Nephron (organoid): Measurements from ENCODE around the gene SS18.

Source experiments
- H3K27ac Mint-ChIP-seq, 3 experiments: 2 replicates each; pipeline ENCODE4 v1.8.0; 2020; ENCODE audit warnings: mixed read lengths in 3 of 3, mild to moderate bottlenecking in 2 of 3, moderate library complexity in 1 of 3
- H3K27me3 Mint-ChIP-seq: 2 replicates; pipeline ENCODE4 v1.8.0; 2021; ENCODE audit warnings: low read depth, mild to moderate bottlenecking, moderate library complexity, mixed read lengths
- H3K36me3 Mint-ChIP-seq: 2 replicates; pipeline ENCODE4 v1.8.0; 2020; ENCODE audit warnings: low read depth, mixed read lengths
- H3K4me1 Mint-ChIP-seq: 2 replicates; pipeline ENCODE4 v1.8.0; 2020; ENCODE audit warnings: mixed read lengths
- H3K4me3 Mint-ChIP-seq, 3 experiments: 2 replicates each; pipeline ENCODE4 v1.8.0; 2020; ENCODE audit warnings: mild to moderate bottlenecking in 3 of 3, mixed read lengths in 3 of 3, moderate library complexity in 2 of 3
- H3K9me3 Mint-ChIP-seq: 2 replicates; pipeline ENCODE4 v1.8.0; 2020; ENCODE audit warnings: mixed read lengths
- TF ChIP-seq, protein P1 (sequence below), 3 experiments: fragments of 200-600 bp; sonication (generic); IDR thresholded peaks; one replicate each; pipeline ENCODE4 v1.5.0; 2021; ENCODE audit warnings: antibody characterized with exemption in 3 of 3; ENCODE audit not compliant: unreplicated experiment in 3 of 3

SS18 gene

DNA sequence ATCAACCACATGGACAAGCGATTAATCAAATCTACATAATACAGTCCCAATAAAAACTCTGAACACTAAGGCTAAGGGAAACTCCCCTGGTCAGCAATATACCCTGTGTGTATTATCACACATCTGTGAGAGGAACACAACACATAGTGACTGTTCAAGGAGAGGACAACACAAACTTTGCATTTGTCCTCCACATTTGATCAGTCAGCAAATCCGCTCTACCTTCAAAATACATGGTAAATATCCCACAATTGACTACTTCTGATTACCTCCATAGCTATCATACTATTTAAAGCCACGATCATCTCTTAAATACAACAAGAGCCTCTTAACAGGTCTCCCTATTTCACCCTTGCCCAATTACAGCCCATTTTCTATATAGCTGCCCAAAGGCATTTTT lies 45.6 kb downstream of the SS18 start:
- H3K9me3 Mint-ChIP-seq = no peaks in the 10 kb centered on the region
- no peaks in the 10 kb centered on the region for H3K27me3 Mint-ChIP-seq
- H3K27ac Mint-ChIP-seq = no peak overlapping the region
- H3K36me3 Mint-ChIP-seq = peaks cover 44% of the 10 kb centered on the region
- TF ChIP-seq, protein P1, sequence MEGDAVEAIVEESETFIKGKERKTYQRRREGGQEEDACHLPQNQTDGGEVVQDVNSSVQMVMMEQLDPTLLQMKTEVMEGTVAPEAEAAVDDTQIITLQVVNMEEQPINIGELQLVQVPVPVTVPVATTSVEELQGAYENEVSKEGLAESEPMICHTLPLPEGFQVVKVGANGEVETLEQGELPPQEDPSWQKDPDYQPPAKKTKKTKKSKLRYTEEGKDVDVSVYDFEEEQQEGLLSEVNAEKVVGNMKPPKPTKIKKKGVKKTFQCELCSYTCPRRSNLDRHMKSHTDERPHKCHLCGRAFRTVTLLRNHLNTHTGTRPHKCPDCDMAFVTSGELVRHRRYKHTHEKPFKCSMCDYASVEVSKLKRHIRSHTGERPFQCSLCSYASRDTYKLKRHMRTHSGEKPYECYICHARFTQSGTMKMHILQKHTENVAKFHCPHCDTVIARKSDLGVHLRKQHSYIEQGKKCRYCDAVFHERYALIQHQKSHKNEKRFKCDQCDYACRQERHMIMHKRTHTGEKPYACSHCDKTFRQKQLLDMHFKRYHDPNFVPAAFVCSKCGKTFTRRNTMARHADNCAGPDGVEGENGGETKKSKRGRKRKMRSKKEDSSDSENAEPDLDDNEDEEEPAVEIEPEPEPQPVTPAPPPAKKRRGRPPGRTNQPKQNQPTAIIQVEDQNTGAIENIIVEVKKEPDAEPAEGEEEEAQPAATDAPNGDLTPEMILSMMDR (IDR thresholded peaks at IDR 0.05; ENCODE audit: unreplicated experiment in 3 of 3) = no peak
- H3K4me1 Mint-ChIP-seq = no peaks in the 10 kb centered on the region
- H3K4me3 Mint-ChIP-seq = no peak overlapping the region

DNA sequence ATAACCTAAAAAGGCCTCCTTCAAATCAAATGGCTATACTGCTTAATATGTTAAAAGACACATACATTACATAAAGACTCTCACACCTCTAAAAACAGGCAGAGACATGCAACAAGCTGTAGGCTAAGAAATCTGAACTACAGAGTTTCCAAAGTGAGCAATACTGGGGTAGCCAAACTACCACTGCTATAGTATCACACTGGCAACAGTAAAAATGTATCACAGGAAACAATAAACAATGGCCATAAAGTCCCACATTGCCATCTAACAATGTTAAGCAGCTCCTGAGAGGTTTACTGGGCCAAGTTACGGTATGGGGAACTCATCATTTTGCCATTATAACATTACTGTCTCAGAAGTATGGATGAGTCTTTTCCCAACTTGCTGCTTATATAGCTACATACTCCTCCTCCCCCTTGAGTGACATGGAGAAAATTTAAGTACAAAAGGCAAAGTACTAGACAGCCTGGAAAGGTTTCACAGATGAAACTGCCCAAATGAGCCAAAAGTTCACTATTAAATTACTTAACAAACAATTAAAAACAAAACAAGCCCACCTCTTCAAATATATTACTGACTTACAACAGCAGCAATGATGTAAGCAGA lies 50.3 kb downstream of the SS18 start:
- Mint-ChIP-seq H3K4me3 (no peak overlapping the region), H3K4me1 (no peaks in the 10 kb centered on the region), H3K27ac (no peak overlapping the region), H3K36me3 (peaks cover 54% of the 10 kb centered on the region), H3K9me3 (no peaks in the 10 kb centered on the region), H3K27me3 (no peaks in the 10 kb centered on the region)
- TF ChIP-seq, protein P1 (IDR thresholded peaks at IDR 0.05; ENCODE audit: unreplicated experiment in 3 of 3) = no peak

DNA sequence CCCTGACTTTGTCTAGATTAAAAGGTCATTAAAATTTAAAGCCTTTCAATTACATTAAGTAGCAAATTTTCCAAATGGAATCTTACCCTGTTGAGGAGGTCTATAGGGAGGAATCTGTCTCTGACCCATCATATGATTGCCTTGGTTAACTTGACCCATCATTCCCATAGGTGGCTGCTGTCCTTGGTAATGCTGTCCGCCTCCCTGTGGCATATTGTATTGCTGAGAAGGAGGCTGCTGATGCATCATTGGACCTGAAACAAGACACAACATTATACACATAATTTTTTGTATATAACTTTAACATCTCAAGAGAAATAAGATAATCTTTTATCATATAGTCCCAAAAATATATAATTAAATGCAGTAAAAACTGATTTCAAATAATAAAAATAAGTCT lies 51.2 kb downstream of the SS18 start:
- H3K9me3 Mint-ChIP-seq = no peaks in the 10 kb centered on the region

DNA sequence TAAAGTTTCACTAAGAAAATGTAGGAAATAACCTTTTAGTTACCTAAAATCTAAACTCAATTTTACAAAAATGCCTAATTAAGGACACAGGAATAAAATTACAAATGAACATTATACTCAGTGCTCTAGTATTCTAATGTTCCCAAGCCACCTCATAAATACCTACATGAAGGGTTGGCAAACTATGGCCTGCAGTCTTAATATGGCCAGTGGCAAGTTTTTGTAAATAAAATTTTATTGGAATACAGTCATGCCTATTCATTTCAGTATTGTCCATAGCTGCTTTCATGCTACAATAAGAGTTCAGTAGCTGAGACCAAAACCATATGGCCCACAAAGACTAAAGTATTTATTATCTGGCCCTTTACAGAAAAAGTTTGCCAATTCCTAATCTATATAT lies 53.8 kb downstream of the SS18 start:
- no peaks in the 10 kb centered on the region for H3K4me1 Mint-ChIP-seq
- no peak overlapping the region for H3K4me3 Mint-ChIP-seq
- no peak overlapping the region for H3K27ac Mint-ChIP-seq
- peaks cover 72% of the 10 kb centered on the region for H3K36me3 Mint-ChIP-seq
- no peaks in the 10 kb centered on the region for H3K9me3 Mint-ChIP-seq
- no peaks in the 10 kb centered on the region for H3K27me3 Mint-ChIP-seq
- TF ChIP-seq, protein P1 (IDR thresholded peaks at IDR 0.05; ENCODE audit: unreplicated experiment in 3 of 3) = no peak

More for the DNA sequence above, 51.2 kb downstream of the SS18 start:
- Mint-ChIP-seq H3K27me3 (no peaks in the 10 kb centered on the region), H3K36me3 (peaks cover 58% of the 10 kb centered on the region), H3K27ac (no peak overlapping the region), H3K4me1 (no peaks in the 10 kb centered on the region), H3K4me3 (no peak overlapping the region)
- TF ChIP-seq, protein P1 (IDR thresholded peaks at IDR 0.05; ENCODE audit: unreplicated experiment in 3 of 3) = no peak

DNA sequence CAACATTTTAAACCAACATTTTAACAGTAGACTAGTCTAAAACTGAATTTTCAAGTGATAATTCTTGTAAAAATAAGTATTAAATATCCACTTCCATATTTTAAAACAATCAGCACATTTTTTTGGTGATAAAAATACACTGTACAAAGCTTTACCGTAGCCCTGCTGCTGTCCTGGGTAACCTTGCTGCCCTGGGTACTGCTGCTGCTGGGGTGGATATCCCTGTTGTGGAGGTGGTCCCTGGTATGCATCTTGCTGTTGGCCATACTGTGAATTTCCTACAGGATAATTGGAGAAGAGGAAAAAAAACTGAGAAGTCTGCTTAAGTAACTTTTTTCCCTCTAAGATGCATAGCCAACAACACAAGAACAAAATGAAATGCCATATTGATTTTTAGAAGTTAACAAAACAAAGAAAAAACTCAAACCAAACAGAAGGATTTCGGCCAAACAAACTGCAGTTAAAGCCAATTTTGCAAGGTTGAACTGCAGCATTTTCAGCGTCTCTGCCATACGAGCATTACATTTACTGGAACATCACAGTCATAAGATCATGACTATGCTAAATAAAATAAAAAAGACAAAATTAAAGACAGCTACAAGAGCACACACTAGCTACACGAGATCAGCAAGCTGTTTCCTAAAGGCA lies 55.4 kb downstream of the SS18 start:
- H3K27me3 Mint-ChIP-seq = no peaks in the 10 kb centered on the region

More for the DNA sequence above, 55.4 kb downstream of the SS18 start:
- no peak overlapping the region for H3K27ac Mint-ChIP-seq
- H3K36me3 Mint-ChIP-seq = peaks cover 82% of the 10 kb centered on the region
- H3K4me1 Mint-ChIP-seq = no peaks in the 10 kb centered on the region
- no peak overlapping the region for H3K4me3 Mint-ChIP-seq
- H3K9me3 Mint-ChIP-seq = no peaks in the 10 kb centered on the region
- TF ChIP-seq, protein P1 (IDR thresholded peaks at IDR 0.05; ENCODE audit: unreplicated experiment in 3 of 3) = no peak
